ENCODE measurements around the gene RAD23A.

RAD23A gene

DNA sequence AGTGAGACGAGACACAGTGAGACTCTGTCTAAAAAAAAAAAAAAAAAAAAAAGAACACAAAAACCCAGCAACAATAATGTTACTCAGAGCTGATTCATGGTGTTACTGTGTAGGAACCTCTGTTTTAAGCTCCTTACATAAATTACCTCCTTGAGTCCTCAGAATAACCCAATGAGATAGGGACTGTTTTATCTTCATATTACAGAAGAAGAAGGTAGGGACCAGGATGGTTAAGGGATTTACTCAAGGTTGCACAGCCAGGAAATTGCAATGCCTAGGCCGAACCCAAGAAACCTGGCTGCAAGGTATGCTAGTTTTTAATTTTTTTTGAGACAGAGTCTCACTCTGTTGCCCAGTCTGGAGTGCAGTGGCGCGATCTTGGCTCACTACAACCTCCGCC is 22.2 kb downstream of the RAD23A start:
- DNase-seq (ENCODE audit: extremely low read depth, insufficient read length), result no peak
- no peaks in the 10 kb centered on the region; the same call in 1 of the 2 replicates for H3K27me3 ChIP-seq (replicated peaks; ENCODE audit: control insufficient read depth, insufficient read depth, low read length)
- no peak overlapping the region for H3K4me3 ChIP-seq (replicated peaks; ENCODE audit: low read depth, low read length)
- TF ChIP-seq, protein P1, sequence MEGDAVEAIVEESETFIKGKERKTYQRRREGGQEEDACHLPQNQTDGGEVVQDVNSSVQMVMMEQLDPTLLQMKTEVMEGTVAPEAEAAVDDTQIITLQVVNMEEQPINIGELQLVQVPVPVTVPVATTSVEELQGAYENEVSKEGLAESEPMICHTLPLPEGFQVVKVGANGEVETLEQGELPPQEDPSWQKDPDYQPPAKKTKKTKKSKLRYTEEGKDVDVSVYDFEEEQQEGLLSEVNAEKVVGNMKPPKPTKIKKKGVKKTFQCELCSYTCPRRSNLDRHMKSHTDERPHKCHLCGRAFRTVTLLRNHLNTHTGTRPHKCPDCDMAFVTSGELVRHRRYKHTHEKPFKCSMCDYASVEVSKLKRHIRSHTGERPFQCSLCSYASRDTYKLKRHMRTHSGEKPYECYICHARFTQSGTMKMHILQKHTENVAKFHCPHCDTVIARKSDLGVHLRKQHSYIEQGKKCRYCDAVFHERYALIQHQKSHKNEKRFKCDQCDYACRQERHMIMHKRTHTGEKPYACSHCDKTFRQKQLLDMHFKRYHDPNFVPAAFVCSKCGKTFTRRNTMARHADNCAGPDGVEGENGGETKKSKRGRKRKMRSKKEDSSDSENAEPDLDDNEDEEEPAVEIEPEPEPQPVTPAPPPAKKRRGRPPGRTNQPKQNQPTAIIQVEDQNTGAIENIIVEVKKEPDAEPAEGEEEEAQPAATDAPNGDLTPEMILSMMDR (IDR thresholded peaks at IDR 0.05; ENCODE audit: insufficient read depth, low read length, poor library complexity, severe bottlenecking), result no peak
- no peaks in the 10 kb centered on the region for H3K36me3 ChIP-seq (ENCODE audit: control insufficient read depth, insufficient read depth, low read length)

GRCh38 chr19:12969292-12969988 is 23.8 kb downstream of the RAD23A start, which contains the start of gene DAND5:
Gene DAND5 (plus strand): TSS chr19:12969576. CDS start chr19:12969661, 85 bp downstream.
- H3K4me3 ChIP-seq (replicated peaks; ENCODE audit: low read depth, low read length), result no peak within 1 kb of the TSS
- TF ChIP-seq, protein P1 (IDR thresholded peaks at IDR 0.05; ENCODE audit: insufficient read depth, low read length, poor library complexity, severe bottlenecking), result no peak
- DNase-seq (ENCODE audit: extremely low read depth, insufficient read length), result no peak
- no peaks in the 10 kb centered on the region for H3K36me3 ChIP-seq (ENCODE audit: control insufficient read depth, insufficient read depth, low read length)
- H3K27me3 ChIP-seq (replicated peaks; ENCODE audit: control insufficient read depth, insufficient read depth, low read length), result no peaks in the 10 kb centered on the region; the same call in 1 of the 2 replicates

DNA sequence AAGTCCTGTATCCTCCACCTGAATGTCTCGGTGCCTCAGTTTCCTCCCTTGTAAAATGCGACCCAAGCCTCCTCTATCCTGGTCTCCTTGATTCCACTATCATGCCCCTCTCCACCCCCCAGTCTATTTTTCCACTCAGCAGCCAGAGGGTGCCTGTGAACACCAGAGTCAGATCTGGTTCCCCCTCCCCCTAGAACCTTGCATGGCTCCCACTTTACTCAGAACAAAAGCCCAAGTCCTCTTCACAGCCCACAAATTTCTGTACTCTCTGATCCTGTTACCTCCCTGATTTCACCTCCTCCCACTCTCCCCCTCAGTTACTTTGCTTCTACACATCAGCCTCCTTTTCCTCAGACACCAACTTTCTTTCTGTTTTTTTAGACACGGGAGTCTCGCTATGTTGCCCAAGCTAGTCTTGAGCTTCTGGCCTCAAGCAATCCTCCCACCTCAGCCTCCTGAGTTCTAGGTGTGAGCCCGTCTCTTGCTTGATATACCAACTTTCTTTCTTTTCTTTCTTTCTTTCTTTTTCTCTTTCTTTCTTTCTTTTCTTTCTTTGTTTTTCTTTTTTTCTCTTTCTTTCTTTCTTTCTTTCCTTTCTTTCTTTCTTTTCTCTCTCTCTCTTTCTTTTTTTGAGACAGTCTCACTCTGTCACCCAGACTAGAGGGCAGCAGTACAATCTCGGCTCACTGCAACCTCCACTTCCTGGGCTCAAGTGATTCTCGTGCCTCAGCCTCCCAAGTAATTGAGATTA is 24.6 kb downstream of the RAD23A start:
- TF ChIP-seq, protein P1 (IDR thresholded peaks at IDR 0.05; ENCODE audit: insufficient read depth, low read length, poor library complexity, severe bottlenecking), result no peak
- no peak for DNase-seq (ENCODE audit: extremely low read depth, insufficient read length)
- Histone ChIP-seq H3K4me3 (replicated peaks; ENCODE audit: low read depth, low read length) (no peak overlapping the region), H3K36me3 (ENCODE audit: control insufficient read depth, insufficient read depth, low read length) (no peaks in the 10 kb centered on the region), H3K27me3 (replicated peaks; ENCODE audit: control insufficient read depth, insufficient read depth, low read length) (no peaks in the 10 kb centered on the region; the same call in 1 of the 2 replicates)

DNA sequence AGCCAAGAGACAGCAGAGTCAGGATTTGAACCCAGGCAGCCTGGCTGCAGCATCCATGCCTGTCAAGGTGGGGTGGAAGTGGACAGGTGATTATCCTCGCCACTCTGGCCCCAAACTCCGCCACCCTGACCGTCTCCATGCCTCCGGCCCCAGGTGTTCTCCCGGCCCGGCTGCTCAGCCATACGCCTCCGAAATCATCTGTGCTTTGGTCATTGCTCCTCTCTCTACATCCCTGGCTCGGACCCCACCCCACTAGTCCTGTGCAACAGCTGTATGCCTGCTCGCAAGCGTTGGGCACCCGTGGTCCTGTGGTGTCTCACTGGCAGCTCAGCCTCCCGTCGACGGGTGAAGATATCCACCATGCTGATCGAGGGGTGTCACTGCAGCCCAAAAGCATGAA is 27.6 kb downstream of the RAD23A start:
- TF ChIP-seq, protein P1 (IDR thresholded peaks at IDR 0.05; ENCODE audit: insufficient read depth, low read length, poor library complexity, severe bottlenecking), result no peak
- H3K36me3 ChIP-seq (ENCODE audit: control insufficient read depth, insufficient read depth, low read length), result no peaks in the 10 kb centered on the region
- no peak for DNase-seq (ENCODE audit: extremely low read depth, insufficient read length)
- H3K27me3 ChIP-seq (replicated peaks; ENCODE audit: control insufficient read depth, insufficient read depth, low read length), result no peaks in the 10 kb centered on the region; the same call in 1 of the 2 replicates
- no peak overlapping the region for H3K4me3 ChIP-seq (replicated peaks; ENCODE audit: low read depth, low read length)

- TF ChIP-seq, protein P1 (IDR thresholded peaks at IDR 0.05; ENCODE audit: insufficient read depth, low read length, poor library complexity, severe bottlenecking), result no peak
- DNase-seq (ENCODE audit: extremely low read depth, insufficient read length), result no peak
- Histone ChIP-seq H3K36me3 (ENCODE audit: control insufficient read depth, insufficient read depth, low read length) (no peaks in the 10 kb centered on the region), H3K27me3 (replicated peaks; ENCODE audit: control insufficient read depth, insufficient read depth, low read length) (no peaks in the 10 kb centered on the region; the same call in 1 of the 2 replicates), H3K4me3 (replicated peaks; ENCODE audit: low read depth, low read length) (no peak overlapping the region)
These were observed 28.9 kb downstream of the RAD23A start for GRCh38 chr19:12974301-12975220.
